ENCODE data around the gene HNRNPR. TPM values are rescaled to one million over a fixed set of nuclear protein-coding genes. Genes with fewer than 3 reads are reported as not detected.

Gene HNRNPR
- total and polyA plus RNA-seq, 2 donors (not counting 1 experiment from before 2014, with no cell fraction given) = 52.2 to 132 TPM

- Mint-ChIP-seq H3K4me1 (no peaks in the 10 kb centered on the region), H3K27ac (no peak overlapping the region), H3K4me3 (no peak overlapping the region), H3K9me3 (ENCODE audit: insufficient read depth) (no peaks in the 10 kb centered on the region), H3K27me3 (no peaks in the 10 kb centered on the region)
- no peak overlapping the region for H3K27ac ChIP-seq (ENCODE audit: low read length in 2 of 2)
- H3K9ac ChIP-seq (ENCODE audit: low read length) = no peak overlapping the region
- TF ChIP-seq EZH2 (IDR thresholded peaks at IDR 0.05; ENCODE audit: borderline replicate concordance, insufficient read depth, low read depth, low read length, poor library complexity, severe bottlenecking) (no peak), CTCF (IDR thresholded peaks at IDR 0.05) (no peak)
- intact Hi-C loops (cut with micrococcal nuclease) = no loop called here
- CTCF ChIA-PET = no interaction called here
- POLR2A ChIA-PET = no interaction called here
- H3K4me3 ChIP-seq (ENCODE audit: control extremely low read depth in 1 of 5, extremely low read depth in 1 of 5, insufficient read depth in 1 of 5, low read depth in 2 of 5, low read length in 4 of 5) = no peak overlapping the region
- no CpG with 5 or more reads among the region's 2 CpGs for WGBS (ENCODE audit: insufficient coverage)
- H3K36me3 ChIP-seq (replicated peaks in 1 of 2; ENCODE audit: control extremely low read depth in 1 of 2, control insufficient read depth in 1 of 2, extremely low read depth in 1 of 2, insufficient read depth in 2 of 2, low read length in 1 of 2) = peaks cover 7 to 11% of the 10 kb centered on the region in 2 experiments
- DNase-seq = no peak
- H3K9me3 ChIP-seq (ENCODE audit: control extremely low read depth in 1 of 3, control insufficient read depth in 2 of 3, insufficient read depth in 1 of 3, low read length in 2 of 3) = no peaks in the 10 kb centered on the region
- no peak for ATAC-seq (ENCODE audit: low read depth)
- no peaks in the 10 kb centered on the region for H4K20me1 ChIP-seq (ENCODE audit: control insufficient read depth, insufficient read depth, low read length, poor library complexity, severe bottlenecking)
- no peaks in the 10 kb centered on the region for H3K4me1 ChIP-seq (ENCODE audit: control insufficient read depth in 2 of 2, insufficient read depth in 2 of 2, low read length in 2 of 2)
- no peaks in the 10 kb centered on the region for H3K79me2 ChIP-seq (ENCODE audit: control insufficient read depth, insufficient read depth, low read length)
- no peak overlapping the region for H3K4me2 ChIP-seq (replicated peaks; ENCODE audit: low read depth, low read length, poor library complexity, severe bottlenecking)
- no peaks in the 10 kb centered on the region for H3K27me3 ChIP-seq (replicated peaks in 1 of 4; ENCODE audit: control extremely low read depth in 1 of 4, control insufficient read depth in 3 of 4, insufficient read depth in 4 of 4, low read length in 3 of 4)
- H2AFZ ChIP-seq (ENCODE audit: insufficient read depth, low read depth, low read length, poor library complexity, severe bottlenecking) = no peak overlapping the region
These were observed 47.2 kb downstream of the HNRNPR start for GRCh38 chr1:23296931-23297330.

- no CpG with 5 or more reads among the region's 2 CpGs for WGBS (ENCODE audit: insufficient coverage)
- Histone ChIP-seq H3K9me3 (ENCODE audit: control extremely low read depth in 1 of 3, control insufficient read depth in 2 of 3, insufficient read depth in 1 of 3, low read length in 2 of 3) (no peaks in the 10 kb centered on the region), H3K79me2 (ENCODE audit: control insufficient read depth, insufficient read depth, low read length) (no peaks in the 10 kb centered on the region), H2AFZ (ENCODE audit: insufficient read depth, low read depth, low read length, poor library complexity, severe bottlenecking) (no peak overlapping the region), H3K36me3 (replicated peaks in 1 of 2; ENCODE audit: control extremely low read depth in 1 of 2, control insufficient read depth in 1 of 2, extremely low read depth in 1 of 2, insufficient read depth in 2 of 2, low read length in 1 of 2) (peaks cover under 1 to 2% of the 10 kb centered on the region in 2 experiments), H3K4me2 (replicated peaks; ENCODE audit: low read depth, low read length, poor library complexity, severe bottlenecking) (no peak overlapping the region), H4K20me1 (ENCODE audit: control insufficient read depth, insufficient read depth, low read length, poor library complexity, severe bottlenecking) (no peaks in the 10 kb centered on the region), H3K4me1 (ENCODE audit: control insufficient read depth in 2 of 2, insufficient read depth in 2 of 2, low read length in 2 of 2) (no peaks in the 10 kb centered on the region), H3K9ac (ENCODE audit: low read length) (no peak overlapping the region), H3K27me3 (replicated peaks in 1 of 4; ENCODE audit: control extremely low read depth in 1 of 4, control insufficient read depth in 3 of 4, insufficient read depth in 4 of 4, low read length in 3 of 4) (no peaks in the 10 kb centered on the region), H3K4me3 (ENCODE audit: control extremely low read depth in 1 of 5, extremely low read depth in 1 of 5, insufficient read depth in 1 of 5, low read depth in 2 of 5, low read length in 4 of 5) (no peak overlapping the region), H3K27ac (ENCODE audit: low read length in 2 of 2) (no peak overlapping the region)
- no peak overlapping the region for H3K27ac Mint-ChIP-seq
- no peaks in the 10 kb centered on the region for H3K9me3 Mint-ChIP-seq (ENCODE audit: insufficient read depth)
- ChIA-PET CTCF (no interaction called here), POLR2A (no interaction called here)
- intact Hi-C loops (cut with micrococcal nuclease) = no loop called here
- TF ChIP-seq EZH2 (IDR thresholded peaks at IDR 0.05; ENCODE audit: borderline replicate concordance, insufficient read depth, low read depth, low read length, poor library complexity, severe bottlenecking) (no peak), CTCF (IDR thresholded peaks at IDR 0.05) (no peak)
- DNase-seq (no peak), ATAC-seq (ENCODE audit: low read depth) (no peak)
- H3K4me3 Mint-ChIP-seq = no peak overlapping the region
- no peaks in the 10 kb centered on the region for H3K27me3 Mint-ChIP-seq
- peaks cover 3% of the 10 kb centered on the region for H3K4me1 Mint-ChIP-seq
These were observed 52.4 kb downstream of the HNRNPR start for GRCh38 chr1:23291706-23292105.

Data from B cell (primary cell).